CD4-positive, alpha-beta memory T cell (primary cell): ENCODE data around the gene FAM227B. TPM values are rescaled to one million over a fixed set of nuclear protein-coding genes. Genes with fewer than 3 reads are reported as not detected.

Experiments used
- CTCF ChIA-PET: fragments of 350-600 bp; sonication (Branson Sonifier 250); formaldehyde crosslinking; loops from one replicate; lab custom pipeline; 2021; ENCODE audit warnings: inconsistent platforms; ENCODE audit not compliant: partially characterized antibody; lab: Charles Lee
- POLR2A ChIA-PET: fragments of 350-600 bp; sonication (Branson Sonifier 250); formaldehyde crosslinking; loops from one replicate; lab custom pipeline; 2021; ENCODE audit not compliant: partially characterized antibody; lab: Charles Lee
- DNase-seq, 5 donors: peaks; one replicate each; pipeline versions ENCODE4 v3.0.0 to v3.0.0-alpha.2; 2020 to 2022; ENCODE audit warnings: mixed read lengths in 1 of 5
- H3K27ac ChIP-seq: one replicate; pipeline ENCODE4 v1.7.0; 2013; ENCODE audit warnings: low read depth, low read length
- H3K27me3 ChIP-seq: 2 replicates; pipeline ENCODE4 v1.7.0; 2013; ENCODE audit warnings: mild to moderate bottlenecking, low read length, moderate library complexity; ENCODE audit not compliant: insufficient read depth
- H3K36me3 ChIP-seq: 2 replicates; pipeline ENCODE4 v1.7.0; 2013; ENCODE audit warnings: mild to moderate bottlenecking, low read length, moderate library complexity; ENCODE audit not compliant: insufficient read depth
- H3K4me1 ChIP-seq: 2 replicates; pipeline ENCODE4 v1.7.0; 2013; ENCODE audit warnings: mild to moderate bottlenecking, low read length, moderate library complexity; ENCODE audit not compliant: insufficient read depth
- H3K4me3 ChIP-seq, 2 donors: one replicate each; pipeline ENCODE4 v1.7.0; 2013; ENCODE audit warnings: low read length in 2 of 2, mild to moderate bottlenecking in 1 of 2
- H3K9me3 ChIP-seq, 2 donors: one replicate each; pipeline ENCODE4 v1.7.0; 2013; ENCODE audit warnings: low read length in 2 of 2, control low read depth in 1 of 2; ENCODE audit not compliant: control insufficient read depth in 1 of 2
- H3K27ac Mint-ChIP-seq, 7 donors: one replicate each; pipeline ENCODE4 v1.8.0; 2020 to 2021; ENCODE audit warnings: mixed read lengths in 7 of 7, mild to moderate bottlenecking in 6 of 7, inconsistent platforms in 3 of 7, moderate library complexity in 3 of 7
- H3K27me3 Mint-ChIP-seq, 2 donors: one replicate each; pipeline ENCODE4 v1.8.0; 2020 to 2021; ENCODE audit warnings: mixed read lengths in 2 of 2
- H3K36me3 Mint-ChIP-seq, 2 donors: one replicate each; pipeline ENCODE4 v1.8.0; 2020 to 2021; ENCODE audit warnings: mixed read lengths in 2 of 2, inconsistent platforms in 1 of 2, mild to moderate bottlenecking in 1 of 2
- H3K4me1 Mint-ChIP-seq, 4 donors: one replicate each; pipeline ENCODE4 v1.8.0; 2020 to 2021; ENCODE audit warnings: mixed read lengths in 4 of 4, mild to moderate bottlenecking in 1 of 4
- H3K4me3 Mint-ChIP-seq, 8 donors: one replicate each; pipeline ENCODE4 v1.8.0; 2020 to 2021; ENCODE audit warnings: mixed read lengths in 8 of 8, mild to moderate bottlenecking in 7 of 8, moderate library complexity in 6 of 8, inconsistent platforms in 3 of 8
- H3K9me3 Mint-ChIP-seq, 8 donors: one replicate each; pipeline ENCODE4 v1.8.0; 2020 to 2021; ENCODE audit warnings: mixed read lengths in 8 of 8, mild to moderate bottlenecking in 5 of 8, inconsistent platforms in 3 of 8, moderate library complexity in 1 of 8
- intact Hi-C: fragments of 100-400 bp; cut with micrococcal nuclease; formaldehyde crosslinking; loops from one replicate; pipeline ENCODE4 v1.15.1; 2023
- polyA plus RNA-seq, 2 donors: library from polyadenylated mRNA; unstranded; fragments of 300-500 nt; fragmentation: Illumina TruSeq; gene quantifications; one replicate each; pipeline ENCODE4 v1.2.3, GENCODE V29; 2021
- total RNA-seq, 2 experiments: library from RNA; stranded (reverse); gene quantifications; one replicate each; pipeline ENCODE4 v1.2.3, GENCODE V29; 2021

FAM227B gene
- total and polyA plus RNA-seq, 4 experiments from 2014 or later = 11.5 to 18.4 (median 13.2) TPM

GRCh38 chr15:49423021-49423420, 197.6 kb downstream of the FAM227B start, which contains the start of gene FGF7:
Gene FGF7 (plus strand): TSS chr15:49423242. CDS start chr15:49424298, 1,056 bp downstream.
- Mint-ChIP-seq H3K4me3 (peak within 1 kb of the TSS in 2 of 8 donors; percentile 55 to 68), H3K27ac (peak within 1 kb of the TSS in 2 of 7 donors; percentile 79 to 90)
- POLR2A ChIA-PET = interaction anchor here (0.9 kb wide), 1 partner anchor 197 kb away, joined by 3 read pairs; no protein-coding TSS in a partner anchor

GRCh38 chr15:49421991-49422390, 198.6 kb downstream of the FAM227B start:
- ChIA-PET POLR2A (interaction anchor here (0.7 kb wide), 1 partner anchor 563 kb away, joined by 3 read pairs; no protein-coding TSS in a partner anchor), CTCF (interaction anchor here (0.9 to 4.4 kb wide), 16 partner anchors 10 to 894 kb away, joined by 3 to 76 read pairs (median 4); no protein-coding TSS in a partner anchor)
- intact Hi-C loops = loop anchor here (1.0 to 2.0 kb wide), 3 partner anchors 187 to 1063 kb away; no protein-coding TSS in a partner anchor
- peaks cover 3 to 4% (median 4%) of the 10 kb centered on the region in 4 donors for H3K4me1 Mint-ChIP-seq
- H3K27ac Mint-ChIP-seq = peak overlapping the region in 3 of 7 donors; percentile 79 to 92 (median 90)
- H3K36me3 ChIP-seq = no peaks in the 10 kb centered on the region
- H3K4me3 ChIP-seq = no peak overlapping the region
- peak overlapping the region in 6 of 8 donors; percentile 3 to 69 (median 61) for H3K4me3 Mint-ChIP-seq
- H3K27me3 ChIP-seq = peaks cover 4% of the 10 kb centered on the region
- H3K4me1 ChIP-seq = no peaks in the 10 kb centered on the region
- H3K36me3 Mint-ChIP-seq = peaks cover 0 to 2% of the 10 kb centered on the region in 2 donors
- peaks cover 0 to 2% (median 0%) of the 10 kb centered on the region in 8 donors for H3K9me3 Mint-ChIP-seq
- no peaks in the 10 kb centered on the region for H3K9me3 ChIP-seq
- peaks cover 3 to 6% of the 10 kb centered on the region in 2 donors for H3K27me3 Mint-ChIP-seq
- no peak overlapping the region for H3K27ac ChIP-seq
- peak; percentile 36 to 56 (median 50) for DNase-seq

More at GRCh38 chr15:49423021-49423420, 197.6 kb downstream of the FAM227B start, which contains the start of gene FGF7:
- CTCF ChIA-PET = interaction anchor here (0.7 to 4.4 kb wide), 10 partner anchors 11 to 893 kb away, joined by 3 to 76 read pairs (median 4); no protein-coding TSS in a partner anchor
- peaks cover 4% of the 10 kb centered on the region for H3K27me3 ChIP-seq
- H3K4me1 ChIP-seq = no peaks in the 10 kb centered on the region
- peaks cover 3 to 4% (median 4%) of the 10 kb centered on the region in 4 donors for H3K4me1 Mint-ChIP-seq
- intact Hi-C loops = loop anchor here (2.0 kb wide), 2 partner anchors 276 to 1064 kb away; no protein-coding TSS in a partner anchor
- H3K27ac ChIP-seq = no peak within 1 kb of the TSS
- H3K4me3 ChIP-seq = no peak within 1 kb of the TSS
- no peaks in the 10 kb centered on the region for H3K9me3 ChIP-seq
- no peaks in the 10 kb centered on the region for H3K36me3 ChIP-seq
- DNase-seq = no peak
- peaks cover 0 to 2% (median 0%) of the 10 kb centered on the region in 8 donors for H3K9me3 Mint-ChIP-seq
- H3K36me3 Mint-ChIP-seq = peaks cover 0 to 2% of the 10 kb centered on the region in 2 donors
- H3K27me3 Mint-ChIP-seq = peaks cover 3% of the 10 kb centered on the region in 2 donors

GRCh38 chr15:49418811-49419210, 201.8 kb downstream of the FAM227B start:
- no peak overlapping the region for H3K4me3 Mint-ChIP-seq
- ChIA-PET POLR2A (no interaction called here), CTCF (interaction anchor here (1.3 to 1.6 kb wide), 2 partner anchors 183 to 557 kb away, joined by 4 to 5 read pairs; no protein-coding TSS in a partner anchor)
- no peak for DNase-seq
- no peak overlapping the region for H3K27ac Mint-ChIP-seq
- intact Hi-C loops = no loop called here
- peaks cover 4% of the 10 kb centered on the region for H3K27me3 ChIP-seq
- no peak overlapping the region for H3K27ac ChIP-seq
- H3K27me3 Mint-ChIP-seq = peaks cover 6 to 10% of the 10 kb centered on the region in 2 donors
- no peak overlapping the region for H3K4me3 ChIP-seq
- peaks cover 3 to 4% (median 4%) of the 10 kb centered on the region in 4 donors for H3K4me1 Mint-ChIP-seq
- H3K36me3 ChIP-seq = no peaks in the 10 kb centered on the region
- peaks cover 0 to 2% (median 0%) of the 10 kb centered on the region in 8 donors for H3K9me3 Mint-ChIP-seq
- H3K36me3 Mint-ChIP-seq = peaks cover 0 to 2% of the 10 kb centered on the region in 2 donors
- no peaks in the 10 kb centered on the region for H3K9me3 ChIP-seq
- H3K4me1 ChIP-seq = no peaks in the 10 kb centered on the region

- Mint-ChIP-seq H3K4me3 (no peak overlapping the region), H3K4me1 (no peaks in the 10 kb centered on the region), H3K9me3 (peaks cover 0 to 1% (median 0%) of the 10 kb centered on the region in 8 donors), H3K27ac (no peak overlapping the region), H3K27me3 (peaks cover 3 to 12% of the 10 kb centered on the region in 2 donors), H3K36me3 (no peaks in the 10 kb centered on the region)
- Histone ChIP-seq H3K27ac (no peak overlapping the region), H3K27me3 (no peaks in the 10 kb centered on the region), H3K4me1 (no peaks in the 10 kb centered on the region), H3K36me3 (no peaks in the 10 kb centered on the region), H3K4me3 (no peak overlapping the region), H3K9me3 (no peaks in the 10 kb centered on the region)
- ChIA-PET POLR2A (no interaction called here), CTCF (interaction anchor here (0.6 kb wide), 1 partner anchor 705 kb away, joined by 4 read pairs; no protein-coding TSS in a partner anchor)
- intact Hi-C loops = no loop called here
- DNase-seq = no peak
Observed at GRCh38 chr15:49415638-49416037, 205.0 kb downstream of the FAM227B start.

GRCh38 chr15:49415149-49415548, 205.5 kb downstream of the FAM227B start:
- Mint-ChIP-seq H3K4me1 (no peaks in the 10 kb centered on the region), H3K36me3 (no peaks in the 10 kb centered on the region), H3K4me3 (no peak overlapping the region), H3K27me3 (peaks cover 3 to 12% of the 10 kb centered on the region in 2 donors), H3K27ac (no peak overlapping the region), H3K9me3 (peaks cover 0 to 1% (median 0%) of the 10 kb centered on the region in 8 donors)
- no peaks in the 10 kb centered on the region for H3K27me3 ChIP-seq
- no peaks in the 10 kb centered on the region for H3K9me3 ChIP-seq
- H3K4me3 ChIP-seq = no peak overlapping the region
- DNase-seq = no peak
- H3K4me1 ChIP-seq = no peaks in the 10 kb centered on the region
- H3K36me3 ChIP-seq = no peaks in the 10 kb centered on the region
- intact Hi-C loops = no loop called here
- CTCF ChIA-PET = no interaction called here
- POLR2A ChIA-PET = no interaction called here
- no peak overlapping the region for H3K27ac ChIP-seq

GRCh38 chr15:49412797-49413196, 207.8 kb downstream of the FAM227B start:
- CTCF ChIA-PET = no interaction called here

GRCh38 chr15:49410641-49411040, 210.0 kb downstream of the FAM227B start:
- no peaks in the 10 kb centered on the region for H3K9me3 ChIP-seq
- H3K27me3 Mint-ChIP-seq = peaks cover 3 to 16% of the 10 kb centered on the region in 2 donors
- POLR2A ChIA-PET = no interaction called here
- no peaks in the 10 kb centered on the region for H3K4me1 Mint-ChIP-seq
- peaks cover 0 to 4% (median 0%) of the 10 kb centered on the region in 8 donors for H3K9me3 Mint-ChIP-seq
- no peaks in the 10 kb centered on the region for H3K27me3 ChIP-seq
- no peak overlapping the region for H3K4me3 Mint-ChIP-seq
- no peak overlapping the region for H3K27ac ChIP-seq
- no peaks in the 10 kb centered on the region for H3K4me1 ChIP-seq
- no peaks in the 10 kb centered on the region for H3K36me3 ChIP-seq
- intact Hi-C loops = no loop called here
- no peak overlapping the region for H3K27ac Mint-ChIP-seq
- H3K4me3 ChIP-seq = no peak overlapping the region
- DNase-seq = no peak
- H3K36me3 Mint-ChIP-seq = no peaks in the 10 kb centered on the region
- CTCF ChIA-PET = no interaction called here

More at GRCh38 chr15:49412797-49413196, 207.8 kb downstream of the FAM227B start:
- Mint-ChIP-seq H3K9me3 (peaks cover 0 to 1% (median 0%) of the 10 kb centered on the region in 8 donors), H3K4me1 (no peaks in the 10 kb centered on the region), H3K27me3 (peaks cover 6 to 13% of the 10 kb centered on the region in 2 donors), H3K27ac (no peak overlapping the region), H3K36me3 (no peaks in the 10 kb centered on the region), H3K4me3 (no peak overlapping the region)
- no peaks in the 10 kb centered on the region for H3K36me3 ChIP-seq
- no peaks in the 10 kb centered on the region for H3K27me3 ChIP-seq
- intact Hi-C loops = no loop called here
- DNase-seq = no peak
- no peaks in the 10 kb centered on the region for H3K4me1 ChIP-seq
- no peak overlapping the region for H3K4me3 ChIP-seq
- H3K27ac ChIP-seq = no peak overlapping the region
- POLR2A ChIA-PET = no interaction called here
- no peaks in the 10 kb centered on the region for H3K9me3 ChIP-seq
